Transverse colon (tissue), 4 donors: ENCODE measurements around the gene SALL1. TPM values are rescaled to one million over a fixed set of nuclear protein-coding genes. Genes with fewer than 3 reads are reported as not detected.

Experiments
- DNase-seq: peaks from one replicate; pipeline ENCODE4 v3.0.0-alpha.2; 2019
- H3K27ac ChIP-seq, 4 donors: fragments of 200-600 bp; sonication (generic); 2 replicates each; pipeline ENCODE4 v1.5.1; 2016 to 2018; ENCODE audit warnings: inconsistent platforms in 4 of 4
- H3K27me3 ChIP-seq: fragments of 200-600 bp; sonication (generic); 2 replicates; pipeline ENCODE4 v1.5.1; 2017; ENCODE audit warnings: inconsistent platforms
- H3K36me3 ChIP-seq, 4 donors: fragments of 200-600 bp; sonication (generic); 2 replicates each; pipeline ENCODE4 v1.5.1; 2017 to 2019; ENCODE audit warnings: inconsistent platforms in 4 of 4
- H3K4me1 ChIP-seq, 4 donors: fragments of 200-600 bp; sonication (generic); 2 replicates each; pipeline ENCODE4 v1.5.1; 2017 to 2020; ENCODE audit warnings: inconsistent platforms in 4 of 4
- H3K4me3 ChIP-seq, 4 donors: fragments of 200-600 bp; sonication (generic); 1 replicate in 1 of 4; 2 replicates in 3 of 4; pipeline versions ENCODE4 v1.5.1 to v1.6.1; 2017 to 2019; ENCODE audit warnings: inconsistent platforms in 4 of 4
- H3K9me3 ChIP-seq, 2 donors: fragments of 200-600 bp; sonication (generic); 2 replicates each; pipeline ENCODE4 v1.5.1; 2017 to 2019; ENCODE audit warnings: inconsistent platforms in 2 of 2
- CTCF ChIP-seq, 5 experiments: fragments of 200-600 bp in 3 of 5; fragments of 450-650 bp in 2 of 5; sonication (generic) in 3 of 5; IDR thresholded peaks; 1 replicate in 2 of 5; 2 replicates in 3 of 5; pipeline ENCODE4 v1.5.1; 2016 to 2017; ENCODE audit warnings: antibody characterized with exemption in 5 of 5, inconsistent platforms in 3 of 5, mild to moderate bottlenecking in 2 of 5, moderate library complexity in 1 of 5
- EP300 ChIP-seq: sonication (generic); formaldehyde crosslinking; IDR thresholded peaks from one replicate; pipeline ENCODE4 v1.6.1; 2017; ENCODE audit warnings: antibody characterized with exemption, low read depth
- POLR2A ChIP-seq: fragments of 450-650 bp; IDR thresholded peaks from one replicate; pipeline ENCODE4 v1.6.1; 2016; ENCODE audit warnings: antibody characterized with exemption, mild to moderate bottlenecking, moderate library complexity
- POLR2AphosphoS5 ChIP-seq, 3 donors: sonication (generic); formaldehyde crosslinking; IDR thresholded peaks; one replicate each; pipeline ENCODE4 v1.6.1; 2016; ENCODE audit warnings: antibody characterized with exemption in 3 of 3
- WGBS, 2 donors: methylation state at CpG; one replicate each; pipeline ENCODE4 v1.1.5; 2018; ENCODE audit warnings: low coverage in 1 of 2; 5-methylcytosine and 5-hydroxymethylcytosine counted together
- in situ Hi-C, 4 donors: fragments of 200-750 bp; cut with MboI; loops; one replicate each; pipeline versions ENCODE4 v1.15.0 to v1.15.1; 2017; ENCODE audit warnings: low sequenced_read_pairs in 3 of 4, low pct_ligation_motif_present in 1 of 4, low pct_unique_long_range_greater_than_20kb in 1 of 4
- intact Hi-C: fragments of 100-400 bp; cut with DNase I; formaldehyde crosslinking; loops from one replicate; pipeline ENCODE4 v1.15.1; 2023; ENCODE audit warnings: low total_unique reads
- total RNA-seq, 4 donors: library from RNA; depleted of rRNA; stranded (reverse); fragments of >200 nt; gene quantifications; one replicate each; pipeline ENCODE4 v1.1.0, GENCODE V29; 2016

SALL1 gene
- total RNA-seq, 4 donors from 2014 or later = 0.41 to 2.6 (median 1.6) TPM; not detected in 1

- in situ Hi-C loops (no loop called here), intact Hi-C loops (no loop called here)
- Histone ChIP-seq H3K9me3 (no peaks in the 10 kb centered on the region), H3K27me3 (peaks cover 31% of the 10 kb centered on the region), H3K27ac (no peak overlapping the region), H3K36me3 (no peaks in the 10 kb centered on the region), H3K4me3 (no peak overlapping the region), H3K4me1 (no peaks in the 10 kb centered on the region)
- TF ChIP-seq POLR2AphosphoS5 (IDR thresholded peaks at IDR 0.05) = no peak
- no peak for TF ChIP-seq CTCF (IDR thresholded peaks at IDR 0.05)
- no peak for TF ChIP-seq EP300
- no peak for TF ChIP-seq POLR2A
- DNase-seq = no peak
- 39 to 55% methylated on average over 4 to 5 of the region's 5 CpGs for WGBS, 2 donors
Observed at GRCh38 chr16:51143196-51143977, 7.7 kb downstream of the SALL1 start.

GRCh38 chr16:51141541-51141940 lies 9.5 kb downstream of the SALL1 start:
- H3K36me3 ChIP-seq = no peaks in the 10 kb centered on the region
- H3K4me1 ChIP-seq = no peaks in the 10 kb centered on the region
- H3K4me3 ChIP-seq = no peak overlapping the region
- no peaks in the 10 kb centered on the region for H3K9me3 ChIP-seq
- in situ Hi-C loops (no loop called here), intact Hi-C loops (no loop called here)
- H3K27ac ChIP-seq = no peak overlapping the region
- DNase-seq = no peak
- TF ChIP-seq POLR2A (no peak), POLR2AphosphoS5 (IDR thresholded peaks at IDR 0.05) (no peak), CTCF (IDR thresholded peaks at IDR 0.05) (no peak), EP300 (no peak)
- peaks cover 13% of the 10 kb centered on the region for H3K27me3 ChIP-seq
- WGBS, 2 donors = 94 to 95% methylated on average over 13 to 21 of the region's 21 CpGs

GRCh38 chr16:51141106-51141505 lies 10.0 kb downstream of the SALL1 start:
- no peak for DNase-seq
- intact Hi-C loops (no loop called here), in situ Hi-C loops (no loop called here)
- no peak overlapping the region for H3K27ac ChIP-seq
- H3K4me1 ChIP-seq = no peaks in the 10 kb centered on the region
- WGBS, 2 donors = 80% methylated on average over 9 of the region's 9 CpGs; no CpG with 5 or more reads in 1 of the 2 donors
- H3K36me3 ChIP-seq = no peaks in the 10 kb centered on the region
- no peaks in the 10 kb centered on the region for H3K9me3 ChIP-seq
- H3K4me3 ChIP-seq = no peak overlapping the region
- peaks cover 9% of the 10 kb centered on the region for H3K27me3 ChIP-seq
- TF ChIP-seq POLR2AphosphoS5 (IDR thresholded peaks at IDR 0.05) = no peak
- TF ChIP-seq CTCF (IDR thresholded peaks at IDR 0.05) = no peak
- no peak for TF ChIP-seq POLR2A
- TF ChIP-seq EP300 = no peak

- 93 to 100% methylated on average over 1 to 15 of the region's 15 CpGs for WGBS, 2 donors
- H3K27ac ChIP-seq = no peak overlapping the region
- no peaks in the 10 kb centered on the region for H3K36me3 ChIP-seq
- in situ Hi-C loops = no loop called here
- no peaks in the 10 kb centered on the region for H3K4me1 ChIP-seq
- intact Hi-C loops = no loop called here
- no peaks in the 10 kb centered on the region for H3K9me3 ChIP-seq
- H3K27me3 ChIP-seq = peaks cover 7% of the 10 kb centered on the region
- no peak for DNase-seq
- no peak overlapping the region for H3K4me3 ChIP-seq
- TF ChIP-seq POLR2AphosphoS5 (IDR thresholded peaks at IDR 0.05) (no peak), POLR2A (no peak), CTCF (IDR thresholded peaks at IDR 0.05) (no peak), EP300 (no peak)
Observed at GRCh38 chr16:51140112-51140511, 11.0 kb downstream of the SALL1 start.
